ENCODE measurements around the gene DNAI1.

Gene DNAI1

DNA sequence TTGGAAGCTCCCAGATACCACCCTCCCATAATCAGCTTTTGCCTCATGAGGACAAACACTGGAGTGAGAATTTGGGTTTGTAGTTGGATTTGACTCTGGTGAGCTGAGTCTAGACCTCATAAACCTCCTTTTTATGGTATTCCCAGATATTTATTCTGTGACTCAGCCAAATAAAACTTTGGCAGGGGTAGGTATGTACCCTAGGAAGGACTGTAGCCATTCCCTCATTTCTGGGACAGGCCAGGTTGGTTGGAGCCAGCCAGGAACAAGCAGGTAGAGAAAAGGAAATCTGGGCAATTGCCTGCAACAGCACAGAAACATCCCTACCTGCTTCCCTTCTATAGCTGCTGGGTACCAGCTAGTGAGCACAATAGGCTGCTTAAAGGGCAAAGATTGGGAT is 44.8 kb downstream of the DNAI1 start:
- H3K4me3 ChIP-seq (ENCODE audit: low read length), result no peak overlapping the region
- TF ChIP-seq CTCF (conservative IDR thresholded peaks at IDR 0.05; ENCODE audit: low read depth, low read length), result no peak
- no peak for DNase-seq (ENCODE audit: low read depth)

DNA sequence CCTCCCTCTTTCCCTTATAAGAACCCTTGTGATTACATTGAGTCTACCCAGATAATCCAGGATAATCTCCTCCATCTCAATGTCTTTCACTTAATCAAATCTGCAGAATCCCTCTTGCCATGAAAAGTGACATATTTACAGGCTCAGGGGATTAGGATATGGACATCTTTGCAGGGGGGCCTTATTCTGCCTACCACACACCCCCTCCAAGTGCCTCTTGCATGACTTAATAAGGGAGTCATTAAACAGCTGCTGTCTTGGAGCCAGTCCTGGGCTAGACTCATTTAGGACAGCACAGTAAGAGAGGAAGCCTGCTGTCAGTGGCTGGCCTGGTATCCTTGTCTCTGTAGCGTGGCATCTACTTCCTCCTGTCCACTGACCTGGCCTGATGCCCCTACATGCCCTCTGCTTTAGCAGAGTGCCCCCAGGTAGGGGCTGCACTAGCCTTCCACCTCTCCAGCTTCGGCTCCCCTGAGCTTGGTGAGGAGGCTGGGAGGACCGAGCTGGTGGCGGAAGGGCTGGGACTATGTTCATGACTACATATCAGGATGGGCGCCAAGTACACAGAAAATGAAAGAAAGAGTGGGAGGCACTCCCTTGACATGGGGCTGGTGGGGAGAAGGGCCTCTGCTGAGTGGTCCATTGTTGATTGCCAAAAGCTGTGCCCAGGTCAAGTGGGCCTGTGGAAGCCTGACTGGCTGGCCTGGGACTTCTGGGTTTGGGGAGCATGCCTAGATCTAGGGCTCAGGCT is 46.9 kb downstream of the DNAI1 start:
- H3K4me3 ChIP-seq (ENCODE audit: low read length), result no peak overlapping the region
- DNase-seq (ENCODE audit: low read depth), result no peak
- no peak for TF ChIP-seq CTCF (conservative IDR thresholded peaks at IDR 0.05; ENCODE audit: low read depth, low read length)

- no peak overlapping the region for H3K4me3 ChIP-seq (ENCODE audit: low read length)
- no peak for TF ChIP-seq CTCF (conservative IDR thresholded peaks at IDR 0.05; ENCODE audit: low read depth, low read length)
- DNase-seq (ENCODE audit: low read depth), result no peak
Measured at GRCh38 chr9:34506623-34507022, 48.0 kb downstream of the DNAI1 start.

GRCh38 chr9:34507556-34507955 is 49.0 kb downstream of the DNAI1 start:
- DNase-seq (ENCODE audit: low read depth), result no peak
- TF ChIP-seq CTCF (conservative IDR thresholded peaks at IDR 0.05; ENCODE audit: low read depth, low read length), result no peak
- no peak overlapping the region for H3K4me3 ChIP-seq (ENCODE audit: low read length)

- no peak for TF ChIP-seq CTCF (conservative IDR thresholded peaks at IDR 0.05; ENCODE audit: low read depth, low read length)
- no peak overlapping the region for H3K4me3 ChIP-seq (ENCODE audit: low read length)
- DNase-seq (ENCODE audit: low read depth), result no peak
Measured at GRCh38 chr9:34507966-34508365, 49.4 kb downstream of the DNAI1 start.

DNA sequence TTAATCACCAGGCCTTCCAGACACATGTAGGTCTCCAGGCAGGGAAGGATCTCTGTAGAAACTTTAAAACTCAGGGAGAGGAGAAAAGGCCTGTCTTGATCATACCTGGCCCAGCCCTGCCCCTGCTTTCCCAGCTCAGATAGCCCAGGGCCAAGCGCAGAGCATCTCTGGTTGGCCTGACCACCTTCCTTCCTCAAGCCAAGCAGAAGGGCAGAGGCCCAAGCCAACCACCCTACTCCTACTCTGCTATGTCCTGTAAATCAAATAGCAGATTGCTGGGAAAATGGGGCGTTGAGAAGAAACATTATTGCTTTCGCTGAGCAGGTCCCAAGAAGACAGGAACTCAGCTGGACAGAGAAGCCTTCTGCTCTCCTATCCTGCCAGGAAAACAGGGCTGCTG is 49.9 kb downstream of the DNAI1 start:
- DNase-seq (ENCODE audit: low read depth), result no peak
- H3K4me3 ChIP-seq (ENCODE audit: low read length), result no peak overlapping the region
- no peak for TF ChIP-seq CTCF (conservative IDR thresholded peaks at IDR 0.05; ENCODE audit: low read depth, low read length)

- TF ChIP-seq CTCF (conservative IDR thresholded peaks at IDR 0.05; ENCODE audit: low read depth, low read length), result no peak
- no peak for DNase-seq (ENCODE audit: low read depth)
- no peak overlapping the region for H3K4me3 ChIP-seq (ENCODE audit: low read length)
Measured at GRCh38 chr9:34508951-34509350, 50.3 kb downstream of the DNAI1 start.
